Measurements from ENCODE around the gene BICD1.

- TF ChIP-seq CTCF (conservative IDR thresholded peaks at IDR 0.05) (no peak), ZFX (IDR thresholded peaks at IDR 0.05) (no peak)
Measured at GRCh38 chr12:32292151-32292550, 185.5 kb downstream of the BICD1 start.
